MM.1S (cell line): ENCODE data around the gene AKAP9.

Experiments used
- DNase-seq: peaks from one replicate; pipeline ENCODE4 v3.0.0-alpha.2; 2015
- H2AFZ ChIP-seq: fragments of 300-600 bp; sonication (generic); 2 replicates; pipeline ENCODE4 v1.6.0; 2016; ENCODE audit warnings: antibody characterized with exemption, low read length
- H3F3A ChIP-seq: fragments of 300-600 bp; sonication (generic); 2 replicates; pipeline ENCODE4 v1.6.1; 2016; ENCODE audit warnings: mild to moderate bottlenecking, antibody characterized with exemption, low read length, moderate library complexity, mixed read lengths; ENCODE audit not compliant: insufficient read depth
- H3K27ac ChIP-seq: fragments of 300-600 bp; sonication (generic); 2 replicates; pipeline ENCODE4 v1.5.1; 2016; ENCODE audit warnings: mild to moderate bottlenecking, low read length
- H3K27me3 ChIP-seq: fragments of 300-600 bp; sonication (generic); replicated peaks from 2 replicates; pipeline ENCODE4 v1.6.0; 2016; ENCODE audit warnings: low read length; ENCODE audit not compliant: insufficient read depth
- H3K36me3 ChIP-seq: fragments of 300-600 bp; sonication (generic); replicated peaks from 2 replicates; pipeline ENCODE4 v1.6.1; 2016; ENCODE audit warnings: mild to moderate bottlenecking, low read length, mixed read lengths; ENCODE audit not compliant: insufficient read depth
- H3K4me1 ChIP-seq: fragments of 300-600 bp; sonication (generic); 2 replicates; pipeline ENCODE4 v1.6.1; 2016; ENCODE audit warnings: low read length, mixed read lengths
- H3K4me2 ChIP-seq: fragments of 300-600 bp; sonication (generic); 2 replicates; pipeline ENCODE4 v1.6.0; 2016; ENCODE audit warnings: low read depth, low read length
- H3K4me3 ChIP-seq: fragments of 300-600 bp; sonication (generic); 2 replicates; pipeline ENCODE4 v1.5.1; 2016; ENCODE audit warnings: low read length, mixed read lengths
- H3K79me2 ChIP-seq: fragments of 300-600 bp; sonication (generic); 2 replicates; pipeline ENCODE4 v1.6.1; 2016; ENCODE audit warnings: mixed run types, low read length, mixed read lengths
- H3K9ac ChIP-seq: fragments of 300-600 bp; sonication (generic); 2 replicates; pipeline ENCODE4 v1.6.1; 2016; ENCODE audit warnings: low read length, mixed read lengths
- H3K9me2 ChIP-seq: fragments of 300-600 bp; sonication (generic); replicated peaks from 2 replicates; pipeline ENCODE4 v1.6.1; 2016; ENCODE audit warnings: mild to moderate bottlenecking, low read length, mixed read lengths; ENCODE audit not compliant: insufficient read depth
- H3K9me3 ChIP-seq: fragments of 300-600 bp; sonication (generic); replicated peaks from 2 replicates; pipeline ENCODE4 v1.6.1; 2016; ENCODE audit warnings: mild to moderate bottlenecking, low read length, mixed read lengths; ENCODE audit not compliant: insufficient read depth
- H4K20me1 ChIP-seq: fragments of 300-600 bp; sonication (generic); 2 replicates; pipeline ENCODE4 v1.6.1; 2016; ENCODE audit warnings: mild to moderate bottlenecking, low read length, moderate library complexity, mixed read lengths; ENCODE audit not compliant: insufficient read depth
- CTCF ChIP-seq: fragments of 300-600 bp; sonication (generic); IDR thresholded peaks from 2 replicates; pipeline ENCODE4 v1.5.1; 2016; ENCODE audit warnings: antibody characterized with exemption, low read length, mixed read lengths
- EZH2 ChIP-seq: fragments of 300-600 bp; sonication (generic); optimal IDR thresholded peaks from 2 replicates; pipeline ENCODE3; 2017; ENCODE audit warnings: low read depth, mild to moderate bottlenecking, antibody characterized with exemption, low read length, mixed read lengths
- EZH2phosphoT487 ChIP-seq: fragments of 300-600 bp; sonication (generic); IDR thresholded peaks from 2 replicates; pipeline ENCODE4 v1.6.1; 2018; ENCODE audit warnings: antibody characterized with exemption, low read length

Gene AKAP9

GRCh38 chr7:91929463-91929862 is 11.2 kb upstream of the AKAP9 start:
- Histone ChIP-seq H3K79me2 (no peaks in the 10 kb centered on the region), H2AFZ (no peak overlapping the region), H3K4me3 (no peak overlapping the region), H3K36me3 (no peaks in the 10 kb centered on the region), H3K4me2 (no peak overlapping the region), H3K9me3 (no peaks in the 10 kb centered on the region), H3K27ac (no peak overlapping the region), H3K9ac (no peak overlapping the region), H4K20me1 (no peaks in the 10 kb centered on the region), H3K9me2 (no peaks in the 10 kb centered on the region), H3F3A (no peaks in the 10 kb centered on the region), H3K4me1 (no peaks in the 10 kb centered on the region), H3K27me3 (no peaks in the 10 kb centered on the region)
- TF ChIP-seq EZH2 (no peak), EZH2phosphoT487 (no peak), CTCF (no peak)
- no peak for DNase-seq

- peaks cover 6% of the 10 kb centered on the region; the same call in 1 of the 2 replicates for H3K4me1 ChIP-seq
- H3K9me3 ChIP-seq, result no peaks in the 10 kb centered on the region
- H2AFZ ChIP-seq, result peak overlapping the region; percentile 64
- H3F3A ChIP-seq, result peaks cover 7% of the 10 kb centered on the region; the same call in 1 of the 2 replicates
- TF ChIP-seq EZH2phosphoT487 (no peak), CTCF (no peak), EZH2 (no peak)
- no peaks in the 10 kb centered on the region for H3K36me3 ChIP-seq
- H3K79me2 ChIP-seq, result peaks cover 44% of the 10 kb centered on the region
- DNase-seq, result peak; percentile 44
- H3K27ac ChIP-seq, result peak overlapping the region; percentile 84; the same call in 1 of the 2 replicates
- H3K4me3 ChIP-seq, result peak overlapping the region; percentile 73
- no peaks in the 10 kb centered on the region for H3K9me2 ChIP-seq
- H3K4me2 ChIP-seq, result peak overlapping the region; percentile 88
- no peaks in the 10 kb centered on the region for H3K27me3 ChIP-seq
- H3K9ac ChIP-seq, result peak overlapping the region; percentile 91
- H4K20me1 ChIP-seq, result no peaks in the 10 kb centered on the region
Measured at GRCh38 chr7:91940171-91940570, 491 bp upstream of the AKAP9 start.

- no peaks in the 10 kb centered on the region for H3K9me2 ChIP-seq
Measured at GRCh38 chr7:91941450-91941849, 788 bp downstream of the AKAP9 start.

More at GRCh38 chr7:91941450-91941849, 788 bp downstream of the AKAP9 start:
- H2AFZ ChIP-seq, result peak overlapping the region; percentile 64
- H3K36me3 ChIP-seq, result no peaks in the 10 kb centered on the region
- peaks cover 7% of the 10 kb centered on the region; the same call in 1 of the 2 replicates for H3F3A ChIP-seq
- no peaks in the 10 kb centered on the region for H3K9me3 ChIP-seq
- peak overlapping the region; percentile 88 for H3K4me2 ChIP-seq
- H3K27ac ChIP-seq, result peak overlapping the region; percentile 84
- DNase-seq, result peak; percentile 76
- no peaks in the 10 kb centered on the region; the same call in 1 of the 2 replicates for H4K20me1 ChIP-seq
- H3K4me1 ChIP-seq, result peaks cover 14% of the 10 kb centered on the region; the same call in 1 of the 2 replicates
- H3K4me3 ChIP-seq, result peak overlapping the region; percentile 73
- H3K9ac ChIP-seq, result peak overlapping the region; percentile 91
- no peaks in the 10 kb centered on the region for H3K27me3 ChIP-seq
- peaks cover 56% of the 10 kb centered on the region for H3K79me2 ChIP-seq
- TF ChIP-seq EZH2, result no peak
- no peak for TF ChIP-seq EZH2phosphoT487
- no peak for TF ChIP-seq CTCF
